GM04503 (cell line): ENCODE results near the gene TTC28.
"Not testable (repeated sequence)": the region's sequence is repeated elsewhere in the genome, so short reads cannot be mapped to it uniquely, and the experiment has no call there.

ENCODE experiments used
- DNase-seq: peaks from one replicate; pipeline ENCODE4 v3.0.0-alpha.2; 2012; ENCODE audit warnings: low read depth

The TTC28 gene

DNA sequence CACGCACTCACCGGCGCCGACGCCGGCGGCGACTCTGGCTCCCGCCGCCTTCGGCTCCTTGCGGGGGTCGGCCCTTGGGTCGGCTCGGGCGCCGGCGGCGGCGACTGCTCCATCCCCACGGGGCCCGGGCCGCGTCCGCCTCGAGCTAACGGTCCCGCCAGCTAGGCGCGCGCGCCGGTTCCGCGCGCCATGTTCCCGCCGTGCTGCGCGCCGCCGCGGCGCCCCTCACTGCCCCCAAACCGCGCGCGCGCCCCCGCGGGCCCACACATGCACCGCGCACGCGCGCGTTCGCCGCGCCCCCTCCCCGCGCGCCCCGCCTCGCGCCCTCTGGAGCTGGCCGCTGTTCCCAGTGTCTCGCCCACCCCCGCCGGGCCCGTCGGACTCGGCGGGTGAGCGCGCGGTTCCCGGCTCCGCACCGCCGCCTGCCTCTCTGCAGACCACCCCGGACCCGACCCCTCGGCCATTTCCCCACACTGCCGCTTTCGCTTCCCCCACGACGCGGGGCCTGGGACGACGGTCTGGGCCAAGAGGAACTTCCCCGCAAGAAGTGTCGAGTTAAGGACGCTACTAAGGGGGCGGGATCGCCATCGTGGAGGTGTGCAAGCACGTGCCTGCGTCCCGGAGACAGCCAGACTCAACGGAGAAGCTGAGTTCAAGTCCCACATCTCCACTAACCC lies at the start of gene TTC28:
Gene TTC28 (minus strand): TSS at position 230 of the 677 bp plus-strand sequence. CDS start 117 bp downstream, at position 113.
- not testable (repeated sequence) for DNase-seq

DNA sequence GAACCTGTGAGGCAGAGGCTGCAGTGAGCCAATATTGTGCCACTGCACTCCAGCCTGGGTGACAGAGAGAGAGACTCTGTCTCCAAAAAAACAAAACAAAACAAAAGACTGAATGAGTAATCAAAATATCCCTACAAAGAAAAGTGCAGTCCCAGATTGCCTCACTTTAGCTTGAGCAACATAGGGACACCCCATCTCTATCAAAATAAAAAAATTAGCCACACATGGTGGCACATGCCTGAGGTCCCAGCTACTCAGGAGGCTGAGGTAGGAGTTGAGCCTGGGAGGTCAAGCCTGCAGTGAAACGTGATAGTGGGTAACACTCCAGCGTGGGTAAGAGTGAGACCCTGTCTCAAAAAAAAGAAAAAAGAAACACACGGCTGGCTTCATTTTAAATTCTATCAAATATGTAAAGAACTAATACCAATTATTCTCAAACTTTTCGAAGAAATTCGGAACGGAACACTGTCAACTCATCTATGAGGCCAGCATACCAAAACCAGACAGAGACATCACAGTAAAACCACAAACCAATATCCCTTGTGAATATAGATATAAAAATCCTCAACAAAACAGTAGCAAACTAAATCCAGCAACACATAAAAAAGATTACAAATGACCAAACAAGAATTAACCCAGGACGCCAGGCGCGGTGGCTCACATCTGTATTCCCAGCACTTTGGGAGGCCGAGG lies 49.1 kb upstream of the TTC28 start:
- no peak for DNase-seq

DNA sequence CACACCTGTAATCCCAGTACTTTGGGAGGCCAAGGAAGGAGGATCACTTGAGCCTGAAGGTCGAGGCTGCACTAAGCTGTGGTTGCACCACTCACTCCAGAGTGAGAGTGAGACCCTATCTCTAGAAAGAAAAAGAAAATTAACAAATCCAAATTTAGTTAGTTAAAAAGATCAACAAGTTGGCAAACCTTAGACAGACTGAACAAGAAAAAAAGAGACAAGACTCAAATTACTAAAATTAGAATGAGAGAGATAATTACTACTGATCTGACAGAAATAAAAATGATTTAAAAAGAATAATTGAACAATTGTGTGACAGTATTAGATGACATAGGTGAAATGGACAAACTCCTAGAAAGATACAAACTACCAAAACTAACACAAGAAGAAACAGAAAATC lies 48.4 kb upstream of the TTC28 start:
- DNase-seq, result no peak

DNA sequence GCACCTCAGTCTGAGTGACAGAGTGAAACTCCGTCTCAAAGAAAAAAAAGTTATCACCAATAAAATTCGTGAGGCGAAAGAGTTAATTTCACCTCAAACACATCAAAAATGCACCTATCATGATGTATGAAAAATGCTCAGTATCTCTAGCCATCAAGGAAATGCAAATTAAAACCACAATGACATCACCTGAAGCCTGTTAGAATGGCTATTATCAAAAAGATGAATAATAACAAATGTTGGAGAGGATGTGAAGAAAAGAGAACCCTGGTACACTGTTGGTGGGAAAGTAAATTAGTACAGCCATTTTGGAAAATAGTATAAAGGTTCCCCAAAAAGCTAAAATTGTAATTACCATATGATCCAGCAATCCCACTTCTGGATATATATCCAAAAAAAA lies 38.4 kb upstream of the TTC28 start:
- no peak for DNase-seq

DNA sequence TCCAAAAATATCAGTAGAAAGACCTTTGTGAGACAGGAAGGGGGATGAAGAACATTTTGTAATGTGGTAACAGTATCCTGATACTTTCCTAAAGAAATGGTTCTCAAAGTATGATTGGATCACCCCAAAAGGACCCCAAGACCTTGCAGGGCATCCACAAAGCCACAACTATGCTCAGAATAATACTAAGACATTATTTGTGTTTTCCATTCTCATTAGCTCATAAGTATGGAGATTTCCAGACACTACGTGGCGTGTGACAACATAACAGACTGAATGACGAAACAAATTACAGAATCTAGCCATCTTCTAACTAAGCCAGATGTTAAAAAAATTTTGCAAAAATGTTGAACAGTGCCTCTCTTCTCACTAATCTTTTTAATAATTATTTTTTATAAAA lies 37.0 kb upstream of the TTC28 start:
- no peak for DNase-seq

DNA sequence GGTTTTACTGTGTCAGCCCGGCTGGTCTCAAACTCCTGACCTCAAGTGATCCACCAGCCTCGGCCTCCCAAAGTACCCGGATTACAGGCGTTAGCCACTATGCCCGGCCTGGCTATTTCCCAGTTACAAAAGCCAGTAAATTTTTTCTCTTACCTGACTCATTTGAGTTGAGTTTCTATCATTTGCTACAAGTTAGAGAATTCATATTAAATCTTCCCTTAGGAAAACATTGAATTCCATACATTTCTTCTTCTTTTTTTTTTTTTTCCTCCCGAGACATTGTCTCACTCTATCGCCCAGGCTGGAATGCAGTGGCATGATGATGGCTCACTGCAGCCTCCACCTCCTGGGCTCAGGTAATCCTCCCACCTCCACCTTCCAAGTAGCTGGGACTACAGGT lies 36.0 kb upstream of the TTC28 start:
- no peak for DNase-seq

DNA sequence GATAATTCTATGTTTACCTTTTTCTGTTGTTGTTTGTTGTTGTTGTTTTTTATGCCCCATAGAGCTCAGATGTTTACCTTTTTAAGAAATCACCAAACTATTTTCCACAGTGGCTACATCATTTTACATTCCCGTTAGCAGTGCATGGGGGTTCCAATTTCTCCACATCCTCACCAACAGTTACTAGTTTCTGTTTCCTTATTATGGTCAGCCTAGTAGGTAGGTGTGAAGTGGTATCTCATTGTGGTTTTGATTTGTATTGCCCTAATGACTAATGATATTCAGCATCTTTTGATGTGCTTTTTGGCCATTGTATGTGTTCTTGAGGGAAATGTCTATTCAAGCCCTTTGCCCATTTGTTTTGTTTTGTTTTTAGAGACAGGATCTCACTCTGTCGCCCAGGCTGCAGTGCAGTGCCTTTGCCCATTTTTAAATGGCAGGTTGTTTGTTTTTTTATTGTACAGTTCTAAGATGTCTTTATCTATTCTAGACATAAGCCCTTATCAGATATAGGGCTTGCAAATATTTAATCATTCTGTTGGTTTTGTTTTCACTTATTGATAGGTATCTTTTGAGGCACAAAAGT lies 34.5 kb upstream of the TTC28 start:
- no peak for DNase-seq

DNA sequence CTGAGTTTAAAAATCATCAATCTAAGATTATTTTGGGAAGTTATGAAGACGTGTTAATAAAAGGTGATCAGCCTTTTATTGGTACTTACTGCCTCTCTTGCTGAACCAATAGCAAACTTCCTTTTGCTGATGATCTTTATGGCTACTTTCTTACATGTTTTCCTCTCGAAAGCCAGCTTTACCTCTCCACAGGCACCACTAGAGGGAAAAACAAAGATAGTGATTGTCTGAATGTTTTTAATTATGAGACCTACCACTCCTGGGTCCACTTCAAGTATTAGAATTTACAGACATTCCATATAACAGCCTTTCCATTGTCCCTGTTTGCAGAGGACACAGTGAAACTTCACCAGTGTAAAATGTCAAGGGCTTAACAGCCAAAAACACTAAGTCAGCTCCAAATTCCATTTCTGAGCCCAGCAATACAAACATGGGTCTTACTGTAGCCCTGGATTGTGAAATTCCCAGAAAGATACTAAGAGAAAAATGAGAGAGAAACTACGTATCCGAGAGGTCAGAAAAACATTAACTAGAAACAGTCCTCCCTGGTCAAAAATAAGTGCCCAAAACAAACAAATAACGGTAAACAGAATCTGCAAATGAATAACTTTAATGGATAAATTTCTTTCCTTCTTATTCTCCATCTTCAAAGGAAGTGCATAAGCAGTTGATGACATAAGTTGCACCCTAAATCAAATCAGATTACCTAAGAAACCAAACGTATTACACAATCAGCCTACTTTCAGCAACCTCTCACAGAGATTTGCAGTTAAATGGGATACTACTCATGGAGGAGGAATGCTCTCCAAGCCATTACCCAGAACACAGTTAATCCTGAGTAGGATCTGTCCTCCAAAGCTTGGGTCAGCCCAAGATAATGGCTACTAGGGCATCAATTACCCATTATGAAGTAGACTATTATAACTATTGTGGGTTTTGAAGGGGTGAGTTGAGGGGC lies 32.5 kb upstream of the TTC28 start:
- peak; percentile 97 for DNase-seq

DNA sequence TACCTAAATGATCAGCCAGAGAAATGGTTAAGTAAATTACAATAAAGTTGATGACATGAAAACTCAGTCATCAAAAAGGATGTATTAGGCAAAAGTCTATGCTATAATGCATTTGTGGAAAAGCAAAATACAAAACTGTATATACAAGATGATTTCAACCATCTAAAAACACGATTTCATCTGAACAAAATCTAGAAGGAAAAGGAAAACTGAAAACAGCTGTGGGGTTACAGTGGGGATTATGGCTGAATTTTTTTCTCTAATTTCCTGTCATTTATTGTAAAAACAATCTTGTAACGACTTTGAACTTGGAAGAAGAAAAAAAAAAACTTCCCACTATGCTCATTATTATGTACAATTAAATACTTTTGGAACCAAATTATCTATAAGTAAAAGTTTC lies 31.7 kb upstream of the TTC28 start:
- no peak for DNase-seq

DNA sequence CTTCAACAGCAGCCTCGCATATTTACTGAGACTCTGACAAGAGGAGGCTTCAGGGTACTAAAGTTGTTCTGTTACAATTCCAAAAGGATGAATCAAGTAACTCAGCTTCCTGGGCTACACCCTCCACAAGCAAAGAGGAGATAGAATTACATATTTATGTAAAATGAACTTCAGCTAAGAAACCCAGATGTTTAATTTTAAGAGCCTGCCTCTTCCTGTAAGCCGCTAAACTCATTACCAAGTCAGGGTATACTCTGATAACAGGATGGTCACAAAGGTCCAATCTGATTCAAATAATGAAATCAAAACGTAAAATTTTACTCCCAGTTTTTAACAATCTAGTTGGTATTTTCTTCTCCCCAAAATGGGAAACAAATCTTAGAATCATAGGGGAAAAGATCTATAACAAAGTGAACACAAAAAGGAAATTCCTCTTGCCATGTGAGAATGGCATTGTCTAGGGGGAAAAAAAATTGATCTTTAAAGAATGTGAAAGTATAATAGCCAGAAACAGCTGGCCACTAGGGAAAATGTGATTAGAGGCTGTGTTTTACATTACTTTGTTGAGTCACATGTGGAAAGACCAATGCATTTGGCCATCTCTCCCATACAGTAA lies 31.0 kb upstream of the TTC28 start:
- DNase-seq, result peak; percentile 50

DNA sequence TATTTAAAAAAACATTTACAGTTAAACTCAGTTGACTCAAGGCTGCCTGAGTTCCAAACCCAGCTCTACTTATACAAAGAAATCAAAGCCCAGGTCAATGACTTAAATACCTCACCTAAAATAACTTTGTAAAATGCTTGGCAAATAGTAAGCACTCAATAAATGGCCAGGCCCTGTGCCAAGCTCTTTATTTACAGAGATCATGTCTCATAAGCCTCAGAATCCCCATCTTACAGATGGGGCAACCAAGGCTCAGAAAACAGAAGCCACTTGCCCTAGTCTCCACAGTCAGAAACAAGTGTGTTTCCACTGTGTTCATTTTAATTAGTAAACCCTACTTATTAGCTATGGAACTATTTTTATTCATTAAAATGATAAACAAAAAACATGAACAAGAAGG lies 30.5 kb upstream of the TTC28 start:
- DNase-seq, result no peak

DNA sequence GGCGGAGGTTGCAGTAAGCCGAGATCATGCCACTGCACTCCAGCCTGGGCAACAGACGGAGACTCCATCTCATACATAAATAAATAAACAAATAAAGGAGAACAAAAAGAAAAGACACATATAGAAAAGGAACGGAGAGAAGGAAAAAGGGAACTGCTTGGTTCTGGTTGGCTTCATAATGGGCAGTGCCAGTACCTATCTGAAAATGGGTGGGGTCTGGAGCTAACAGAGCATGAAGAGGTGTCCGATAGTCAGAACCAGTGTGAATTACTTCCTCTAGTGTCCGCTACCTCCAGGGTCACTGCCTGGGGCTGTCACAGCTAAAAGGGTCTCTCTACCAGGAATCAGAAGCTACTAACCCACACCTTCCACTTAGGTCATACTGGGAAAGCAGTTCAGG lies 27.2 kb upstream of the TTC28 start:
- DNase-seq, result no peak

DNA sequence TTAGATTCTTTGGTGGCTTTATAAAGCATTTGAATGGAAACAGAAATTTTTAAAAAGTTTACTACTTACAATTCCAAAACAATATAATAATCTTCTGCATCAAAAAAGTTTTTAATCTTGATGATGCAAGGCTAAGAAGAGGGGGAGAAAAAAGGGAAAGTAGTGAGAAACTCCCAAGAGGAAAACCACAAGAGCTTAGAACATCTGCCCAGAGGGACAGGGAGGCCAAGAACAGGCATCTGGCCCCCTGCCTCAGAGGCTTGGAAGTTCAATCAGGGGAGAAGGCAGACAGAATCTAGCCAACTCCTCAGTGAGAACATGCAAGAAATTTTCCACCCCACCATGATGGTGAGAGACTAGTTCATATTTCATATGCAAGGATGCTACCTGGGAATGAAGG lies 23.8 kb upstream of the TTC28 start:
- no peak for DNase-seq

DNA sequence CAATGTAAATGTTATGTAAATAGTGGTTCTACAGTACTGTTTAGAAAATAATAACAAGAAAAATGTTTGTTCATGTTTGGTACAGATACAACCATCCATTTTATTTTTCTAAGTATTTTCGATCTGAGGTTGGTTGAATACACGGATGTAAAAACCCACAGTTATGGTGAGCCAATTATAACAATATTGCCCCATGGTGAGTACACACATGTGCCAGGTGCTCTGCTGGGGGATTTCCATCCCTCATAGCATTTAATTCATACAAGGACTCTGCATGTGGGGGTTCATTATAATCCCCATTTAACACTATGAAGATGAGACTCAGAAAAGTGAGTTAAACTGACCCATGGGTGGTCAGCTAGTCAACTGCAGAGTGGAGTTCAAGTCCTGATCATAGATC lies 23.3 kb upstream of the TTC28 start:
- DNase-seq, result no peak

DNA sequence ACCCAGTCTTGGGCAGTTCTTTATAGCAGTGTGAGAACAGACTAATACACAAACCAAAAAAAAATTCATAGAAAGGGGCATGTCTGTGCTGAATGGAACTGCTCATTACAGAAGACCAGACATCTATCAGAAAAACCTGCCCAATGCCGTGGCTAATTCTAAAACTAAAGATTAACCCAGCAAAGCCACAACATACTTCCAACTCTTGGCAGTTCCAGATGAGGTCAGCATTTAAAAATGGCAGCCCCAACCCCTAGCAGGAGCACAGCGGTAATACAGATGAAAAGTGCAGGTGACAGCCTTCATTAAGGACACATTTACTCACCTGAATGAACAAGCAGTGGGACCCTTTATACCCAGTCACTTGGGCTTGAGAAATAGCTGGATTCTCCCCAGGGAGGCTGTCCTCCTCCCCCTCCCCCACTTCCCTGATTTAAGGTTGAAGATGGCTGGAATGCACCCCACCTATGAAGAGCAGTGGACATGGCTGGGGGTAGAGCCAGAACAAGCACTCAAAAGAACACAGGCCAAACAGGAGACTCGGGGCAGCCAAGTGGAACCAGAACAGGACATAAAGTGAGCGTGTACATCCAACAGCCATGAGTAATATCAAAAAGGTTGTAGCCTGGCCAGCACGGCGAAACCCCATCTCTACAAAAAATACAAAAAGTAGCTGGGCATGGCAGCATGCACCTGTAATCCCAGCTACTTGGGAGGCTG lies 13.6 kb upstream of the TTC28 start:
- DNase-seq, result not testable (repeated sequence)

DNA sequence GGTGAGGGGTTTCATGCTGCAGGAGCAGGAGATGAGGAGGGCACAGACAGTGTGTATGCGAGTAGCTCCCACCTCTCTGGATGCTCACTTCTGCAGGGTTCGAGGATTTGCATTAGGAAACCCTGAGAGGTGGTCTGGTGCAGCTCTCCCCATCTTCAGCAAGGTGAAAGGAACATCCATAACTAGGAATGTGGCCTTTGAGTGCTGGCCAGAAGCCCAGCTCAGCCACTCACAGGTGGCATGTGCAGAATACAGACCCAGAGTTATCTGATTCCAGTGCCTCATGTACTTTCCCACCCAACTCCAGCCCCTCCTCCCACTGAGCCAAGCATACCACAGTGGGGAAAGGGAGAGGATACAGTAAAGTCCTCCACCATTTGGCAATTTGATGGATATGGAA lies 10.2 kb upstream of the TTC28 start:
- not testable (repeated sequence) for DNase-seq

DNA sequence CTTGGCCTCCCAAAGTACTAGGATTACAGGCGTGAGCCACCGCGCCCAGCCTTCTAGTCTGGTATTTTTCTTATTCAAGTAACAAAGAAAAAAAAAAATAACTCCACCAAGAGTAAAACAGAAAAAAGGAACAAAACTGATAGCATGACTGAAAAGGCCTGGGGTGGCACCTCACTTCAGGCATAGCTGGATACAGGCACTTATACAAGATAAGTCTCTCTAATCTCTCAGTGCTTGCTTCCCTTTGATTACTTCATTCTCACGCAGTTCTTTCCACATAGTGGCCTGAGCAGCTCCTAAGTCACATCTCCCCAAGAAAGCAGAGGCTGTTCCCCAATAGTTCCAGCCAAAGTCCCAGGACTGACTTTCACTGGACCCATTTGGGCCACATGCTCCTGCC lies 3.3 kb upstream of the TTC28 start:
- not testable (repeated sequence) for DNase-seq

DNA sequence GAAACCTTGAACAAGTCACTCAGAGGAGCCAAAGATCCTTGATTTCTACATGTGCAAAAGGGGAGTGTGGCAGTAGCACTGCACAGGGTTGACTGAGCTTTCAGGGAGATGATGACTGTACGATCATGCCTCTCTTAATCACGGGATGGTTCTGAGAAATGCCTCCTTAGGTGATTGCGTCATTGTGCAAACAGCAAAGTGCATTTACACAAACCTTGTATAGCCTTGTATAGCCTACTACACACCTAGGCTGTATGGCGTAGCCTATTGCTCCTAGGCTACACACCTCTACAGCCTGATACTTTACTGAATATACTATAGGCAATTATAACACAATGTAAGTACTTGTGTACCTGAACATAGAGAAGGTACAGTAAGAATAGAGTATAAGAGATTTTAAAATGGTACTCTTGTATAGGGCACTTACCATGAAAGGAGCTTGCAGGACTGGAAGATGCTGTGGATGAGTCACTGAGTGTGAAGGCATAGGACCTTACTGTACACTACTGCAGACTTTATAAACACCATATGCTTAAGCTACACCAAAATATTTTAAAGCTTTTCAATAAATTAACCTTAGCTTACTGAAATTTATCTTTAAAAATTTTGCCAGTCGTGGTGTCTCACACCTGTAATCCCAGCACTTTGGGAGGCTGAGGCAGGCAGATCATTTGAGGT lies 1.3 kb upstream of the TTC28 start:
- DNase-seq, result not testable (repeated sequence)

DNA sequence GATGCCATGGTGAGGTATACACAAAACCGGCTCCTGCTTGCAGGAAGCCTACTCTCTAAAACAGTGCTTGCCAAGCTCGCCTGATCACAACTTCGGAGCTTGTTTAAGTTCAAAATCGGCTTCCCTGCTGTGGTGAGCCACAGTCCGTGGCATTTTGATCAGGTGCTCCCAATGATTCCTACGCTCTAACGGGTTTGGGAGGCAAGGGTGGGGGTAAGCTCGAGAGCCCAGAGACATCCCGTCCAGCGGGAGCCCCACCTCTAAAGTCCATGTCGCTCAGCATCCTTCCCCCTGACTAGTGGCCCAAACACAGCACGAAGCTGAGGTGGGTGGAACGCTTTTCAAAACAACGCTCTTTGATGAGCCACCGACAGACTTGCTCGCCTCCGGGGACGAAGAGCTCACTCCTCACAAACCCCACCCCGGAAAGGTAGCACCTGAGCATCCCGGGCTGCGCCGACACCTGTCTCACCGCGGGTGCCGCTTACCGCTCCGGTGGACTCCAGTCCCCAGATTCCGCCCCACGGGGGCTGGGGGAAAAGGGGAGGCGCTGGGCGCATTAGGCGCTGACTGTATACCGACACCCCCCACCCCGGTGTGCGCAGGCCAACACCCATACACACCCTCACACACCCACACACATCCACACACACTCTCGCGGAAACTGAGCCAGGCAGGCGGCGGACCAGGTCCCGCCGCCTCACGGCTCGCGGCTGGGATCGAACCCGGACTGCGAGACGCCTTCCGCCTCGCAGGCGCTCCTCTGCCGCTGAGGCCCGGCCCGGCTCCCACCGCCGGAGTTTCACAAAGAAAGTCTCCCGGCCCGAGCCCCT lies 646 bp downstream of the TTC28 start:
- DNase-seq, result not testable (repeated sequence)

DNA sequence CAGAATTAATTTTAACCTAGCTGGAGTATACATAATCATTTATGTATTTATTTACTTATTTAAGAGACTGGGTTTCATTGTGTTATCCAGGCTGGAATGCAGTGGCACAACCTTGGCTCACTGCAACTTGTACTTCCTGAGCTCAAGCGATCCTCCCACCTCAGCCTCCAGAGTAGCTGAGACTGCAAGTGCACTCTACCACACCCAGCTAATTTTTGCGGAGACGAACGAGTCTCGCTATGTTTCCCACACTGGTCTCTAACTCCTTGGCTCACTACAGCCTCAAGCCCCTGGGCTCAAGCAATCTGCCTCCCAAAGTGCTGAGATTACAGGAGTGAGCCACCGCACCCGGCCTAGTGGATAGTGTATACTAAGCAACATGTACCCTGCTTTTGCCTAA lies 1.5 kb downstream of the TTC28 start:
- not testable (repeated sequence) for DNase-seq
